ENCODE data around the gene PPCS. TPM values are rescaled to one million over a fixed set of nuclear protein-coding genes. Genes with fewer than 3 reads are reported as not detected.

PPCS gene
- total and polyA plus RNA-seq, 9 donors = 33.3 to 89.0 (median 51.7) TPM

DNA sequence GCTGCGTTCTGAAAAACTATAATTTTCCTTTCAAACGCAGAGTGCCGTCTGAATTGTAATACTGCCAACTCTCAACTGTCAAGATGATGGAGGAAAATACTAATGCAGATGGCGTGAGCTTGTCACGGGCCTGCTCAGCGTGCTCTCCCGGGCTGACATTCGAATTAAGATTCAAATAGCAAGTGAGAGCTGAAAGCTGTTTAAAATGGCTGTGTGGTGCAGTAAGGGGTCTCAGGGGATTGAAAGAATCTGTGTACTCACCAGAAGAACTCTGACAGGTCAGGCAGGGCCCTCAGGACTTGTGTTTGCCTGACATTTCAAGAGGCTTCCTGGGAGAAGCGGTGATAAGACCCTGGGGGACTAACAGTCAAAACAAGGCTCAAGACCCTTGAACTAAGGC lies 33.6 kb upstream of the PPCS start:
- Histone ChIP-seq H3K4me1 (ENCODE audit: insufficient read depth) (peaks cover 3% of the 10 kb centered on the region), H3K36me3 (no peaks in the 10 kb centered on the region), H3K27ac (no peak overlapping the region), H3K27me3 (no peaks in the 10 kb centered on the region), H3K4me3 (no peak overlapping the region), H3K9me3 (no peaks in the 10 kb centered on the region)
- TF ChIP-seq POLR2A (IDR thresholded peaks at IDR 0.05) (no peak), EP300 (IDR thresholded peaks at IDR 0.05) (no peak)
- TF ChIP-seq, protein P1, sequence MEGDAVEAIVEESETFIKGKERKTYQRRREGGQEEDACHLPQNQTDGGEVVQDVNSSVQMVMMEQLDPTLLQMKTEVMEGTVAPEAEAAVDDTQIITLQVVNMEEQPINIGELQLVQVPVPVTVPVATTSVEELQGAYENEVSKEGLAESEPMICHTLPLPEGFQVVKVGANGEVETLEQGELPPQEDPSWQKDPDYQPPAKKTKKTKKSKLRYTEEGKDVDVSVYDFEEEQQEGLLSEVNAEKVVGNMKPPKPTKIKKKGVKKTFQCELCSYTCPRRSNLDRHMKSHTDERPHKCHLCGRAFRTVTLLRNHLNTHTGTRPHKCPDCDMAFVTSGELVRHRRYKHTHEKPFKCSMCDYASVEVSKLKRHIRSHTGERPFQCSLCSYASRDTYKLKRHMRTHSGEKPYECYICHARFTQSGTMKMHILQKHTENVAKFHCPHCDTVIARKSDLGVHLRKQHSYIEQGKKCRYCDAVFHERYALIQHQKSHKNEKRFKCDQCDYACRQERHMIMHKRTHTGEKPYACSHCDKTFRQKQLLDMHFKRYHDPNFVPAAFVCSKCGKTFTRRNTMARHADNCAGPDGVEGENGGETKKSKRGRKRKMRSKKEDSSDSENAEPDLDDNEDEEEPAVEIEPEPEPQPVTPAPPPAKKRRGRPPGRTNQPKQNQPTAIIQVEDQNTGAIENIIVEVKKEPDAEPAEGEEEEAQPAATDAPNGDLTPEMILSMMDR (IDR thresholded peaks at IDR 0.05) = no peak
- intact Hi-C loops (cut with DNase I) = no loop called here
- WGBS, 3 donors = 63 to 68% (median 66%) methylated on average over 9 of the region's 9 CpGs
- DNase-seq = no peak

DNA sequence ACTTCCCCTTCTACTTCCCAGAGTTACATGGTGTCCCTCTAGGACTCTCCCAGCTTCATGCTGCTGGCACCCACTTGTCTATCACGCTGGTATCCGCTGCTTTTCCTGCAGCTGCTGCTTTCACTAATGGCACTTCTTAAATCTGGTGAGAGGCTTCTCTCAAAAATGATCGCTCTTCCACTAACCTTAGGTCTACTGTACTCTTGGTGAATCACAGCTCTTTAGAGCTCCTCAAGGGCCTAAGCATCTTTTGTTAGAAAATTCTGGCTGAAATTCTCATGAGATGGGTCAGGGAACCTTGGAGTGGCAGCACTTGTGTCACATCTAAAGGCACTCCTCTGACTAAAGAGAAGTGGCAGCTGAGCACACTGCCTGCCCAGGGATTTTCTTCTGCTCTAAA lies 32.7 kb upstream of the PPCS start:
- 92 to 97% (median 92%) methylated on average over 3 of the region's 3 CpGs for WGBS, 3 donors
- no peak for DNase-seq
- H3K4me1 ChIP-seq (ENCODE audit: insufficient read depth) = peaks cover 3% of the 10 kb centered on the region
- H3K27ac ChIP-seq = no peak overlapping the region
- intact Hi-C loops (cut with DNase I) = no loop called here
- no peaks in the 10 kb centered on the region for H3K9me3 ChIP-seq
- no peaks in the 10 kb centered on the region for H3K27me3 ChIP-seq
- no peaks in the 10 kb centered on the region for H3K36me3 ChIP-seq
- TF ChIP-seq, protein P1 (IDR thresholded peaks at IDR 0.05) = no peak
- TF ChIP-seq EP300 (IDR thresholded peaks at IDR 0.05) (no peak), POLR2A (IDR thresholded peaks at IDR 0.05) (no peak)
- no peak overlapping the region for H3K4me3 ChIP-seq

DNA sequence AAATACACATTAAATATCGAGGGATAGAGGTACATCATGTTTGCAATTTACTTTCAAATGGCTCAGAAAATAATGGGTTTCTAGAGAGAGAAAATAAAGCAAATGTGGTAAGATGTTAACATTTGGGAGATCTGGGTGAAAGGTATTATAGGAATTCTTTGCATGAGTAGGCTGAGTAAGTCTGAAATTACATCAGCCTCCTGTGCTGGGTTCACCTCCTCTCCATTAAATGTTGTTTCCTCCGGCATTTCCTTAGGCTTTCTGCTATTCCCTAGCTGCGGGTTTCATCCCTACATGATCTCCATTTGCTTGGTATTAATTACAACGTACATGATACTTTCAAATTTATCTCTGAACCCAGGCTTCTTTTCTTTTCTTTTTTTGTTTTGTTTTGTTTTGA lies 32.1 kb upstream of the PPCS start:
- TF ChIP-seq, protein P1 (IDR thresholded peaks at IDR 0.05) = no peak
- TF ChIP-seq EP300 (IDR thresholded peaks at IDR 0.05) (no peak), POLR2A (IDR thresholded peaks at IDR 0.05) (no peak)
- intact Hi-C loops (cut with DNase I) = no loop called here
- DNase-seq = no peak
- Histone ChIP-seq H3K27ac (no peak overlapping the region), H3K36me3 (no peaks in the 10 kb centered on the region), H3K4me3 (no peak overlapping the region), H3K4me1 (ENCODE audit: insufficient read depth) (peaks cover 3% of the 10 kb centered on the region), H3K9me3 (no peaks in the 10 kb centered on the region), H3K27me3 (no peaks in the 10 kb centered on the region)
- WGBS, 3 donors = 87 to 88% (median 88%) methylated on average over 4 of the region's 4 CpGs

DNA sequence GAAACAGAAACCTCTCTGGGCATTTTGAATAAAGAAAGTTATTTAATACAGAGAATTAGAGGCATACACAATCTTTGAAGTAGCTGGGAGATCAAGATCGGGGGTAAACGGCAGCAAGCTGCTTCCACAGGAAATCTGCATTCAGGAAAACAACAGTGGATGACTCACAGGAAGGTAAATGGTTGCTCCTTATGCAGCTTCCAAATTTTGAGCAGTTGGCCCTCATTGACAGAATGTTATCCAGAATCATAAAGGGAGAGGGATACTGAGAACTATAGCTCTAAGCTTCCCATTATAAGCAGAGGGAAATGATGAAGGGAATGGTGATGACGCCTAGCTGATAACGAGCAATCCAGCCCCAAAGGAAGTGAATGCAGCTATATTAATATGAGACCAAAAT lies 29.1 kb upstream of the PPCS start:
- no peak for DNase-seq
- Histone ChIP-seq H3K4me1 (ENCODE audit: insufficient read depth) (no peaks in the 10 kb centered on the region), H3K9me3 (no peaks in the 10 kb centered on the region), H3K27ac (no peak overlapping the region), H3K27me3 (no peaks in the 10 kb centered on the region), H3K36me3 (no peaks in the 10 kb centered on the region), H3K4me3 (no peak overlapping the region)
- TF ChIP-seq, protein P1 (IDR thresholded peaks at IDR 0.05) = no peak
- no peak for TF ChIP-seq POLR2A (IDR thresholded peaks at IDR 0.05)
- no peak for TF ChIP-seq EP300 (IDR thresholded peaks at IDR 0.05)
- intact Hi-C loops (cut with DNase I) = no loop called here
- 76 to 78% (median 76%) methylated on average over 4 of the region's 4 CpGs for WGBS, 3 donors

DNA sequence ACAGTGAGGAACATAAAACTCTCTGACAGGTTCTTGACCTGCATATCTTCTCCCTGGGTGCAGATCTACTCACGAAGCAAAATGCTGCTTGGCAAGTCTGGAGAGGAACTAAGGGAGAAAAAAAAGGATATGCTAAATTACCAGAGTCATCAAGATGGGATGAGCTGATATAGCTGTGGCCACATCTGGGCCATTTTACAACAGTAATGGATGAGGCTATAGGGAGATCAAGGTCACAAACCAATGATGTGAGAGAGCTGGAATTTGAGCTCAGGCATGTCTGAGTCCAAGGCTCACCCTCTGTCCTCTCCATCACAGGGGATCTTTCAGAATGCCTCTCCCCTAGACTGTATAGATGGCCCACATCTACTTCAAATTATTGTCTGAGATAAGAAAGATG lies 26.7 kb upstream of the PPCS start:
- TF ChIP-seq EP300 (IDR thresholded peaks at IDR 0.05) (no peak), POLR2A (IDR thresholded peaks at IDR 0.05) (no peak)
- TF ChIP-seq, protein P1 (IDR thresholded peaks at IDR 0.05) = no peak
- no peaks in the 10 kb centered on the region for H3K4me1 ChIP-seq (ENCODE audit: insufficient read depth)
- intact Hi-C loops (cut with DNase I) = no loop called here
- H3K36me3 ChIP-seq = no peaks in the 10 kb centered on the region
- no peak overlapping the region for H3K27ac ChIP-seq
- DNase-seq = no peak
- H3K4me3 ChIP-seq = no peak overlapping the region
- WGBS, 3 donors = 63 to 81% (median 74%) methylated on average over 1 of the region's 1 CpG
- no peaks in the 10 kb centered on the region for H3K9me3 ChIP-seq
- H3K27me3 ChIP-seq = no peaks in the 10 kb centered on the region

Measured in ovary (tissue), 9 donors.